HepG2 (cell line): ENCODE measurements around the gene TIMM10. TPM values are rescaled to one million over a fixed set of nuclear protein-coding genes. Genes with fewer than 3 reads are reported as not detected.

Experiments
- AGO2 ChIP-seq: fragments of 200-400 bp; formaldehyde crosslinking; optimal IDR thresholded peaks from 2 replicates; pipeline ENCODE3; 2017; ENCODE audit warnings: mild to moderate bottlenecking, low read depth, low read length, moderate library complexity
- GABPA ChIP-seq, 2 experiments: IDR thresholded peaks; 2 replicates each; pipeline ENCODE4 v1.6.1; 2011 to 2016; ENCODE audit warnings: low read depth in 2 of 2, low read length in 1 of 2, missing biosample characterization in 1 of 2, missing genetic modification characterization in 1 of 2
- GABPB1 ChIP-seq: IDR thresholded peaks from 2 replicates; pipeline ENCODE4 v1.6.1; 2016; ENCODE audit warnings: mild to moderate bottlenecking, missing genetic modification reagents, moderate library complexity, missing compliant biosample characterization
- HNF4A ChIP-seq: sonication (generic); formaldehyde crosslinking; IDR thresholded peaks from 2 replicates; pipeline ENCODE4 v1.4.0; 2020; ENCODE audit warnings: missing genetic modification reagents
- MAZ ChIP-seq, 2 experiments: sonication (generic) in 1 of 2; formaldehyde crosslinking in 1 of 2; IDR thresholded peaks; 2 replicates each; pipeline versions ENCODE4 v1.5.0 to v1.6.1; 2012 to 2020; ENCODE audit warnings: low read depth in 2 of 2, mild to moderate bottlenecking in 2 of 2, borderline replicate concordance in 1 of 2, improper control_type of control experiment in 1 of 2, low read length in 1 of 2, missing genetic modification reagents in 1 of 2, moderate library complexity in 1 of 2
- PATZ1 ChIP-seq: sonication (generic); formaldehyde crosslinking; IDR thresholded peaks from 2 replicates; pipeline ENCODE4 v1.4.0; 2020; ENCODE audit warnings: missing genetic modification reagents
- POLR2G ChIP-seq: fragments of 200-400 bp; formaldehyde crosslinking; IDR thresholded peaks from 2 replicates; pipeline ENCODE4 v1.6.1; 2018; ENCODE audit warnings: mild to moderate bottlenecking, low read depth, low read length, moderate library complexity
- TRIM24 ChIP-seq: sonication (generic); formaldehyde crosslinking; IDR thresholded peaks from 2 replicates; pipeline ENCODE4 v1.8.0; 2022; ENCODE audit warnings: mild to moderate bottlenecking, missing genetic modification reagents
- ZBED4 ChIP-seq: sonication (generic); formaldehyde crosslinking; IDR thresholded peaks from 2 replicates; pipeline ENCODE4 v1.4.0; 2020; ENCODE audit warnings: missing genetic modification reagents, borderline replicate concordance
- ZNF121 ChIP-seq: sonication (generic); formaldehyde crosslinking; IDR thresholded peaks from 2 replicates; pipeline ENCODE4 v1.5.0; 2020; ENCODE audit warnings: mild to moderate bottlenecking, missing genetic modification reagents
- ZNF205 ChIP-seq: IDR thresholded peaks from 2 replicates; pipeline ENCODE4 v1.6.1; 2018; ENCODE audit warnings: missing biosample characterization, missing genetic modification reagents
- ZNF543 ChIP-seq: sonication (generic); formaldehyde crosslinking; IDR thresholded peaks from 2 replicates; pipeline ENCODE4 v1.4.0; 2020; ENCODE audit warnings: mild to moderate bottlenecking, missing genetic modification reagents
- polyA plus RNA-seq, 8 experiments: library from polyadenylated mRNA; depleted of rRNA in 3 of 8; stranded (reverse) in 7 of 8; unstranded in 1 of 8; fragments of >200 nt; fragmentation: Illumina TruSeq in 4 of 8; extraction: Trizol in 4 of 8; gene quantifications; 2 replicates each; pipeline versions ENCODE4 v1.2.1 to v1.2.3, GENCODE V29; 2011 to 2016; ENCODE audit warnings: low read depth in 4 of 8, missing spikeins in 1 of 8, mixed read lengths in 1 of 8; ENCODE audit not compliant: insufficient read depth in 1 of 8
- total RNA-seq, 5 experiments: library from RNA; depleted of rRNA; stranded (reverse); fragments of >200 nt; fragmentation: Illumina TruSeq; extraction: Trizol; gene quantifications; 2 replicates each; pipeline ENCODE4 v1.2.3, GENCODE V29; 2016; ENCODE audit warnings: low read depth in 1 of 5
- TF ChIP-seq, protein P1 (sequence below): sonication (generic); formaldehyde crosslinking; conservative IDR thresholded peaks from 2 replicates; pipeline ENCODE4 v1.4.0; 2020; ENCODE audit warnings: mild to moderate bottlenecking, missing genetic modification reagents, moderate library complexity

Gene TIMM10
- total and polyA plus RNA-seq, 2 of the 13 experiments (the other 11 are each of a cell fraction or from before 2014, with no cell fraction given): 67.8 to 82.2 TPM

DNA sequence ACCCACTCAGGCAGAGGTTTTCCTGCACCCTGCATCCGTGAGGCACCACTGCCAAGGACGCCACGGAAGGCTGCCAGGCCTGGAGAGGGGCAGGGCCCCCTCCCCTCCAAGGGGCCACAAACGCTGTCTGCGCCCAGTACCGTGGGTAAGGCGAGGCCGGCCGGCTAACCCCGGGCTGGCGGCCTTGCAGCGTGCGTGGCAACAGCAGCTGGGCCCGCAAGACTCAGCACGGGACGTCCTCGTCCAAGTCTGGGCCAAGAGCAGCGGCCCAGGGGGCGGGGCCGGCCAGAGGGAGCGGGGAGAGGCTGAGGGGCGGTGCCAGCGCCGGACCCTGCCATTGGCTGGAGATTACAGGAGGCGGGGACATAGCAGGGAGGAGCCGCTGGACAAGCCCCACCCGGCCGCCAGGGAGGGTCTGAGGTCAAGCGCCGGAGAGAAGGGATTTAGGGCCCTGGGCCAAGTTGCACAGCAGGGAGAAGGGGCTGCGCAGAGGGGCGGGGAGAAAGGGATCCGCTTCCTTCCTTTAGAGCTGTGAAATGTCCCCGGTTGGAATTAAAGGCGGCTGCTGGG is 31.1 kb downstream of the TIMM10 start (continued):
- TF ChIP-seq PATZ1 (CRISPR knock-in tag): peak; percentile 19
- no peak for TF ChIP-seq ZNF205
- TF ChIP-seq AGO2: peak; percentile 91
- no peak for TF ChIP-seq GABPA (IDR thresholded peaks at IDR 0.05; ENCODE audit: low read depth, low read length)
- peak; percentile 25; the same call in 1 of the 2 replicates for TF ChIP-seq GABPA (CRISPR knock-in tag; IDR thresholded peaks at IDR 0.05; ENCODE audit: low read depth)
- peak; percentile 56; the same call in 1 of the 2 replicates for TF ChIP-seq GABPB1
- TF ChIP-seq TRIM24 (CRISPR knock-in tag): no peak
- peak; percentile 31; the same call in 1 of the 2 replicates for TF ChIP-seq ZBED4
- peak; percentile 37; the same call in 1 of the 2 replicates for TF ChIP-seq MAZ (IDR thresholded peaks at IDR 0.05; ENCODE audit: borderline replicate concordance, low read depth, low read length)
- TF ChIP-seq MAZ (CRISPR knock-in tag; IDR thresholded peaks at IDR 0.05; ENCODE audit: low read depth): no peak; the same call in 1 of the 2 replicates
- TF ChIP-seq POLR2G: peak; percentile 55; the same call in 1 of the 2 replicates
- 0 out of 2 replicates have a peak, but pooled peaks have one; percentile 62 for TF ChIP-seq ZNF543 (CRISPR knock-in tag)
- peak; percentile 17; the same call in 1 of the 2 replicates for TF ChIP-seq HNF4A
- TF ChIP-seq, protein P1, sequence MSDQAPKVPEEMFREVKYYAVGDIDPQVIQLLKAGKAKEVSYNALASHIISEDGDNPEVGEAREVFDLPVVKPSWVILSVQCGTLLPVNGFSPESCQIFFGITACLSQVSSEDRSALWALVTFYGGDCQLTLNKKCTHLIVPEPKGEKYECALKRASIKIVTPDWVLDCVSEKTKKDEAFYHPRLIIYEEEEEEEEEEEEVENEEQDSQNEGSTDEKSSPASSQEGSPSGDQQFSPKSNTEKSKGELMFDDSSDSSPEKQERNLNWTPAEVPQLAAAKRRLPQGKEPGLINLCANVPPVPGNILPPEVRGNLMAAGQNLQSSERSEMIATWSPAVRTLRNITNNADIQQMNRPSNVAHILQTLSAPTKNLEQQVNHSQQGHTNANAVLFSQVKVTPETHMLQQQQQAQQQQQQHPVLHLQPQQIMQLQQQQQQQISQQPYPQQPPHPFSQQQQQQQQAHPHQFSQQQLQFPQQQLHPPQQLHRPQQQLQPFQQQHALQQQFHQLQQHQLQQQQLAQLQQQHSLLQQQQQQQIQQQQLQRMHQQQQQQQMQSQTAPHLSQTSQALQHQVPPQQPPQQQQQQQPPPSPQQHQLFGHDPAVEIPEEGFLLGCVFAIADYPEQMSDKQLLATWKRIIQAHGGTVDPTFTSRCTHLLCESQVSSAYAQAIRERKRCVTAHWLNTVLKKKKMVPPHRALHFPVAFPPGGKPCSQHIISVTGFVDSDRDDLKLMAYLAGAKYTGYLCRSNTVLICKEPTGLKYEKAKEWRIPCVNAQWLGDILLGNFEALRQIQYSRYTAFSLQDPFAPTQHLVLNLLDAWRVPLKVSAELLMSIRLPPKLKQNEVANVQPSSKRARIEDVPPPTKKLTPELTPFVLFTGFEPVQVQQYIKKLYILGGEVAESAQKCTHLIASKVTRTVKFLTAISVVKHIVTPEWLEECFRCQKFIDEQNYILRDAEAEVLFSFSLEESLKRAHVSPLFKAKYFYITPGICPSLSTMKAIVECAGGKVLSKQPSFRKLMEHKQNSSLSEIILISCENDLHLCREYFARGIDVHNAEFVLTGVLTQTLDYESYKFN (CRISPR knock-in tag): peak; percentile 50; the same call in 1 of the 2 replicates
- 0 out of 2 replicates have a peak, but pooled peaks have one; percentile 41 for TF ChIP-seq ZNF121 (CRISPR knock-in tag)
